ENCODE results near the gene CLDN5. TPM values are rescaled to one million over a fixed set of nuclear protein-coding genes. Genes with fewer than 3 reads are reported as not detected.
A peak's percentile ranks its signal among the peaks of the same experiment; 100 is the strongest.
"Not testable (repeated sequence)": the region's sequence is repeated elsewhere in the genome, so short reads cannot be mapped to it uniquely, and the experiment has no call there.

Gene CLDN5
- total and polyA plus RNA-seq, 12 donors = 19.8 to 102 (median 40.7) TPM

DNA sequence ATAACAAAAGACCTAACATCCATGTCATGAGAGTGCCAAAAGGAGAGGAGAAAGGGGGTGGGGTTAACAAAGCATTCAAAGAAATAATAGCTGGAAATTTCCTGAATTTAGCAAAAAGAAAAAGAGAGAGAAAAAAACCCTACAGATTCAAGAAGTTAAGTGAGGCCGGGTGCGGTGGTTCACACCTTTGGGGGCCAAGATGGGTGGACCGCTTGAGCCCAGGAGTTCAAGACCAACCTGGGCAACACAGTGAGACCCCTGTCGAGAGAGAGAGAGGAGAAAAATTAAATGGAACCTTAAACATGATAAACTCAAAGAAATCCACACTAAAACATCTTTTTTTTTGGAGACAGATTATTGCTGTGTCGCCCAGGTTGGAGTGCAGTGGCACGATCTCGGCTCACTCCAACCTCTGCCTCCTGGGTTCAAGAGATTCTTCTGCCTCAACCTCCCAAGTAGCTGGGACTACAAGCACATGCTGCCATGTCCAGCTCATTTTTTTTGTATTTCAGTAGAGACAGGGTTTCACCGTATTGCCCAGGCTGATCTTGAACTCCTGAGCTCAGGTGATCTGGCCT lies 8.9 kb upstream of the CLDN5 start:
- Histone ChIP-seq H3K4me1 (peaks cover 0 to 11% (median 0%) of the 10 kb centered on the region in 9 donors), H3K9me3 (no peaks in the 10 kb centered on the region), H3K4me3 (no peak overlapping the region), H3K36me3 (no peaks in the 10 kb centered on the region), H3K27ac (no peak overlapping the region), H3K27me3 (peaks cover 0 to 7% (median 0%) of the 10 kb centered on the region in 7 donors)
- intact Hi-C loops (cut with DNase I) = no loop called here
- ATAC-seq (no peak), DNase-seq (no peak)
- WGBS, 2 donors = 88 to 90% methylated on average over 8 of the region's 8 CpGs
- TF ChIP-seq, protein P1, sequence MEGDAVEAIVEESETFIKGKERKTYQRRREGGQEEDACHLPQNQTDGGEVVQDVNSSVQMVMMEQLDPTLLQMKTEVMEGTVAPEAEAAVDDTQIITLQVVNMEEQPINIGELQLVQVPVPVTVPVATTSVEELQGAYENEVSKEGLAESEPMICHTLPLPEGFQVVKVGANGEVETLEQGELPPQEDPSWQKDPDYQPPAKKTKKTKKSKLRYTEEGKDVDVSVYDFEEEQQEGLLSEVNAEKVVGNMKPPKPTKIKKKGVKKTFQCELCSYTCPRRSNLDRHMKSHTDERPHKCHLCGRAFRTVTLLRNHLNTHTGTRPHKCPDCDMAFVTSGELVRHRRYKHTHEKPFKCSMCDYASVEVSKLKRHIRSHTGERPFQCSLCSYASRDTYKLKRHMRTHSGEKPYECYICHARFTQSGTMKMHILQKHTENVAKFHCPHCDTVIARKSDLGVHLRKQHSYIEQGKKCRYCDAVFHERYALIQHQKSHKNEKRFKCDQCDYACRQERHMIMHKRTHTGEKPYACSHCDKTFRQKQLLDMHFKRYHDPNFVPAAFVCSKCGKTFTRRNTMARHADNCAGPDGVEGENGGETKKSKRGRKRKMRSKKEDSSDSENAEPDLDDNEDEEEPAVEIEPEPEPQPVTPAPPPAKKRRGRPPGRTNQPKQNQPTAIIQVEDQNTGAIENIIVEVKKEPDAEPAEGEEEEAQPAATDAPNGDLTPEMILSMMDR (IDR thresholded peaks at IDR 0.05) = no peak

DNA sequence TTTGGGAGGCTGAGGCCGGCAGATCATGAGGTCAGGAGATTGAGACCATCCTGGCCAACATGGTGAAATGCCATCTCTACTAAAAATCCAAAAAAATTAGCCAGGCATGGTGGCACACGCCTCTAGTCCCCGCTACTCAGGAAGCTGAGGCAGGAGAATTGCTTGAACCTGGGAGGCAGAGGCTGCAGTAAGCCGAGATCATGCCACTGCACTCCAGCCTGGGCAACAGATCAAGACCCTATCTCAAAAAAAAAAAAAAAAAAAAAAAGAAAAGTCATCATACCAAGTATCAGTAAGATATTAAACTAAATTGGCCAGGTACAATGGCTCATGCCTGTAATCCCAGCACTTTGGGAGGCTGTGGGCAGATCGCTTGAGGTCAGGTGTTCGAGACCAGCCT lies 7.1 kb upstream of the CLDN5 start:
- DNase-seq; H3K27me3 ChIP-seq; intact Hi-C loops (cut with DNase I); H3K9me3 ChIP-seq; H3K27ac ChIP-seq; H3K36me3 ChIP-seq; ATAC-seq; H3K4me3 ChIP-seq: not testable (repeated sequence)
- WGBS, 2 donors = 91 to 92% methylated on average over 6 of the region's 6 CpGs
- H3K4me1 ChIP-seq = peaks cover 0 to 29% (median 15%) of the 10 kb centered on the region in 9 donors

DNA sequence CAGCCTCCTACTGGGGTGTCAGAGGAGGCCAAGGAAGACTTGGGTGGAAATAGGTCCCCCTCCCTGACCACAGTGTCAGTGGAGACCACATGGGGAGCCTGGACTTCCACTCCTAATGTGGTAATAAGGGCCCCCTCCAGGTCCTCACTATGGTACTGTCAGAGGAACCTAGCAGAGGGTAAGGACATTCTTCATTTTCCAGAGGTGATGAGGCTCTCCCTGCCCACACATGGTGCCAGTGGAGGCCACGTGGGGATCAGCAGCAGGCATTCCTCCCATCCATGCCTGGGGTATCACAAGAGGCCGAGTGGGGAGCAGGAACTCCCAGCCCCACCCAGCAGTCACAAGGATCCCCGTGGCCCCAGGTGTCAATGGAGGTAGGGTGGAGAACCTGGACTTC lies 6.5 kb upstream of the CLDN5 start:
- 72 to 73% methylated on average over 3 of the region's 3 CpGs for WGBS, 2 donors
- intact Hi-C loops (cut with DNase I) = no loop called here

DNA sequence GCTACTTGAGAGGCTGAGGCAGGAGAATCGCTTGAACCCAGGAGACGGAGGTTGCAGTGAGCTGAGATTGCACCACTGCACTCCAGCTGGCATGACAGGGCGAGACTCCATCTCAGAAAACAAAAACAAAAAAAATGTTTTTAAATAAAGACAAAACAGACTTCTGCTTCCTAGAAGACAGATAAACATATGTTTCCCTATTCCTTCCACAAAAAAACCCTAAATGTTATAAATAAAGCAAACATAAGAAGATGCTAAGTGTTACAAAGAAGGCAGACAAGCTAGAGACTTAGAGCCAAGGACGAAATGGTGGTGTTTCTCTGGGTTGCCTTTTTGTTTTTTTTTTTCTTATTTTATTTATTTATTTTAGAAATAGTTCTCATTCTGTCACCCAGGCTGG lies 5.6 kb upstream of the CLDN5 start:
- no peak for DNase-seq
- Histone ChIP-seq H3K27me3 (peaks cover 0 to 18% (median 9%) of the 10 kb centered on the region in 7 donors), H3K36me3 (no peaks in the 10 kb centered on the region), H3K27ac (no peak overlapping the region), H3K4me1 (peaks cover 5 to 34% (median 19%) of the 10 kb centered on the region in 9 donors), H3K4me3 (no peak overlapping the region), H3K9me3 (no peaks in the 10 kb centered on the region)
- intact Hi-C loops (cut with DNase I) = loop anchor here in 5 of 10 donors (5.0 to 10.0 kb wide), 4 partner anchors 37 to 95 kb away; no protein-coding TSS in a partner anchor
- no peak for ATAC-seq
- 77 to 87% methylated on average over 4 of the region's 4 CpGs for WGBS, 2 donors
- TF ChIP-seq, protein P1 (IDR thresholded peaks at IDR 0.05) = no peak

More for the DNA sequence above, 6.5 kb upstream of the CLDN5 start:
- no peaks in the 10 kb centered on the region for H3K9me3 ChIP-seq
- TF ChIP-seq, protein P1 (IDR thresholded peaks at IDR 0.05) = no peak
- no peak for ATAC-seq
- H3K36me3 ChIP-seq = no peaks in the 10 kb centered on the region
- no peak overlapping the region for H3K4me3 ChIP-seq
- DNase-seq = no peak
- H3K4me1 ChIP-seq = peaks cover 4 to 35% (median 17%) of the 10 kb centered on the region in 9 donors
- peaks cover 0 to 9% (median under 1%) of the 10 kb centered on the region in 7 donors for H3K27me3 ChIP-seq
- H3K27ac ChIP-seq = no peak overlapping the region

DNA sequence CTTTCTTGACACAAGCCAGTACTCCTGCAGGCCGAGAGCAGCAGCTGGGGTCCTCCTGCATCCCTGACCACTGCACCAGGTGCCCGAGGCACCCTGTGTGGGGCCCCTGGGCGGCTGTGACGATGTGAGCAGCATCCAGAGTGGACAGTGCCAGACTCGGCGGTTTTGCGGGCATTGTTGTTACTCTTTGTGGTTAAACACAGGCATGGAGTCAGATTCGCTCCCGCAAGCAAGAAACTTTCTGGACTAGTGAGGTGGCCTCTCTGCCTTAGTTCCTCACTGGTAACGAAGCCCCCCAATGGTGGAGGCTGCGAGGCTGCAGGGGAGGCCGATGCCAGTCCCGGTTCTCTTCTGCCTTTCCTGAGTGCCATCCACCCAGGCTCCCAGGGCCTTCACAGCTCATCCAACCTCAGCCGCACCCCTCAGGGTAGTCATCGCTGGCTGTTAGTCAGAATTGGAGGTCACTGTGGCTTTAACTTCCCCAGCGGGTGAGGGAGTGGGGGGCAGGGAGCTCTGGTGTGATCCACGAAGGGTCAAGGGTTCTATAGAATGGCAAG lies 3.7 kb upstream of the CLDN5 start:
- Histone ChIP-seq H3K36me3 (no peaks in the 10 kb centered on the region), H3K27ac (peak overlapping the region in 7 of 10 donors; percentile 16 to 96 (median 68)), H3K4me1 (peaks cover 12 to 51% (median 25%) of the 10 kb centered on the region in 9 donors), H3K27me3 (peaks cover 13 to 37% (median 27%) of the 10 kb centered on the region in 7 donors), H3K9me3 (no peaks in the 10 kb centered on the region), H3K4me3 (no peak overlapping the region)
- intact Hi-C loops (cut with DNase I) = loop anchor here in 5 of 10 donors (5.0 to 10.0 kb wide), 4 partner anchors 39 to 97 kb away; no protein-coding TSS in a partner anchor
- ATAC-seq (no peak), DNase-seq (no peak)
- TF ChIP-seq, protein P1 (IDR thresholded peaks at IDR 0.05) = no peak
- 77 to 78% methylated on average over 17 of the region's 17 CpGs for WGBS, 2 donors
